Heart left ventricle (tissue), 16 donors: Measurements from ENCODE around the gene TPPP2. TPM values are rescaled to one million over a fixed set of nuclear protein-coding genes. Genes with fewer than 3 reads are reported as not detected.

Experiments used
- ATAC-seq, 4 donors: fragments of 200-7000 bp; cut with Tn5 transposase; one replicate each; pipeline ENCODE4 v1.9.1; 2020 to 2022; ENCODE audit warnings: moderate library complexity in 4 of 4, mild to moderate bottlenecking in 3 of 4, moderate number of reproducible peaks in 1 of 4
- DNase-seq, 5 donors: peaks; one replicate each; pipeline ENCODE4 v3.0.0-alpha.2; 2020
- H3K27ac ChIP-seq, 12 donors: fragments of 200-600 bp; sonication (generic) in 4 of 12; one replicate each; pipeline versions ENCODE4 v1.5.0 to v1.8.0; 2016 to 2022; ENCODE audit warnings: mild to moderate bottlenecking in 2 of 12
- H3K27me3 ChIP-seq, 9 donors: fragments of 200-600 bp; sonication (generic) in 2 of 9; one replicate each; pipeline versions ENCODE4 v1.5.1 to v1.8.0; 2016 to 2022; ENCODE audit warnings: mild to moderate bottlenecking in 3 of 9
- H3K36me3 ChIP-seq, 9 donors: fragments of 200-600 bp; sonication (generic) in 2 of 9; one replicate each; pipeline versions ENCODE4 v1.5.0 to v1.8.0; 2018 to 2022; ENCODE audit warnings: mild to moderate bottlenecking in 2 of 9
- H3K4me1 ChIP-seq, 12 donors: fragments of 200-600 bp; sonication (generic) in 4 of 12; one replicate each; pipeline versions ENCODE4 v1.5.0 to v1.8.0; 2016 to 2022; ENCODE audit warnings: mild to moderate bottlenecking in 3 of 12
- H3K4me3 ChIP-seq, 12 donors: fragments of 200-600 bp; sonication (generic) in 4 of 12; one replicate each; pipeline versions ENCODE4 v1.5.0 to v1.8.0; 2017 to 2022; ENCODE audit warnings: mild to moderate bottlenecking in 9 of 12, moderate library complexity in 4 of 12
- H3K9me3 ChIP-seq, 12 donors: fragments of 200-600 bp; sonication (generic) in 4 of 12; one replicate each; pipeline versions ENCODE4 v1.5.0 to v1.8.0; 2016 to 2022; ENCODE audit warnings: mild to moderate bottlenecking in 1 of 12
- POLR2A ChIP-seq, 2 donors: fragments of 450-650 bp; IDR thresholded peaks; one replicate each; pipeline ENCODE4 v1.6.1; 2017; ENCODE audit warnings: antibody characterized with exemption in 2 of 2, mild to moderate bottlenecking in 2 of 2, moderate library complexity in 2 of 2
- WGBS, 4 donors: extraction: QIAGEN DNeasy Blood & Tissue Kit in 2 of 4; methylation state at CpG; one replicate each; pipeline versions ENCODE4 v1.1.5 to v1.1.7; 2013 to 2018; 5-methylcytosine and 5-hydroxymethylcytosine counted together
- intact Hi-C, 10 donors: fragments of 100-400 bp; cut with DNase I; formaldehyde crosslinking; loops; one replicate each; pipeline versions ENCODE4 v1.11.1 to v1.14.2; 2022
- polyA plus RNA-seq, 2 donors: library from polyadenylated mRNA; stranded (reverse); fragments of 200-250 nt; gene quantifications; one replicate each; pipeline ENCODE4 v1.2.3, GENCODE V29; 2013
- total RNA-seq, 9 donors: library from RNA; depleted of rRNA in 2 of 9; stranded (reverse); fragments of >200 nt in 2 of 9; fragmentation: NEBNext Ultra II Directional in 3 of 9; extraction: Animal tissue kit (Norgen Biotek cat#: 25700) in 3 of 9; gene quantifications; one replicate each; pipeline versions ENCODE4 v1.1.0 to v1.2.4, GENCODE V29; 2016 to 2023
- TF ChIP-seq, protein P1 (sequence below), 12 donors: fragments of 200-600 bp; sonication (generic) in 4 of 12; IDR thresholded peaks; one replicate each; pipeline versions ENCODE4 v1.5.0 to v1.8.0; 2018 to 2022; ENCODE audit warnings: antibody characterized with exemption in 12 of 12, mild to moderate bottlenecking in 5 of 12
- donor health status: ischemic (EF 13 %, LVEDD 7.1; RV severe dilation, severe dysfunction).
- donor health status: healthy with polysubstance abuse.
- donor health status: DM: no; HTN: yes; CAD: no.
- donor health status: DM: no; HTN: no; CAD: no.
- donor health status: ischemic (EF 25% LVEDD 6.9; RV normal size, moderate dysfunction).
- donor health status: ischemic (EF 25% LVEDD 5.7; RV mildly dilated, moderate dysfunction).
- donor health status: healthy.
- donor health status: DM: yes; HTN: yes; CAD: no.
- donor health status: ischemic (EF 35%, LVEDD 5.7; RV mildly dilated, moderate dysfunction).
- donor health status: nonischemic (EF 11% LVEDD 7.7; RV severe dilation, severe dysfunction).
- donor health status: DM: yes; HTN: yes; CAD: no.
- donor health status: PGD.
- donor health status: ischemic (EF 29% LVEDD 5.4; RV normal size, mild dysfunction).
- donor health status: nonischemic (EF 23%, LVEDD 6.1; RV moderate dilation, normal function).

The TPPP2 gene
- total and polyA plus RNA-seq, 11 donors: 0.54 to 2.8 (median 0.96) TPM; not detected in 2

DNA sequence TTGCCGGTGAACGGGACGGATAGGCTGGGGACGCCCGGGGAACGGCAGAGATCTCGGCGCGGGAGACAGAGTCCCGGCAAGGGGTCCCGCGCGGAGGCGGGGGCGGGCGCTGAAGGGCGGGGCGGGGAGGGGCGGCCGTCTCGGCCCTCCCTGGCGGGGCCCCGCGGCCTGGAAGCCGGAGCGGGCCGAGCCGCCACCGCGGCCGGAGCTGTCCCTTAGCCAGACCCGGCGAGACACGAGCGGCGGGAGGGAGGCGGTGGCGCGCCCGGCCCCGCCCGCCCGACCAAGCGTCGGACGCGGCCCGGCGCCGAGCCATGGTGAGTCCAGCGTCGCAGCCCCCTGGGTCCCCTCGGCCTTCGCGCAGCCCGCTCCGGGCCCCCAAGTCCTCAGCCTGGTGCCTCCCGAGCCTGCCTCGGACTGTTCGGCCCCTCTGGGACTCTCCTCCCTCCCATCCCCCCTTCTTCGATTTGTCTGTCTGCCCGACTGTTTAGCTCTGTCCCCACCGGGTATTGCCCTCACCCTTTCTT lies 40.1 kb downstream of the TPPP2 start, which contains the start of gene ARHGEF40:
Gene ARHGEF40 (plus strand): TSS at position 222 of the 527 bp plus-strand sequence. CDS start 93 bp downstream, at position 315.
- peak within 1 kb of the TSS; percentile 68 to 99 (median 82) for H3K4me3 ChIP-seq
- peak in 3 of 4 donors; percentile 32 to 73 (median 69) for ATAC-seq
- H3K4me1 ChIP-seq: peaks cover 0 to 40% (median 28%) of the 10 kb centered on the region in 12 donors
- DNase-seq: peak; percentile 77 to 89 (median 81)
- intact Hi-C loops: loop anchor here in 4 of 10 donors (1.0 to 2.0 kb wide), 4 partner anchors 23 to 35 kb away; no protein-coding TSS in a partner anchor
- peak within 1 kb of the TSS; percentile 86 to 99 (median 92) for H3K27ac ChIP-seq
- peaks cover 0 to 6% (median 0%) of the 10 kb centered on the region in 9 donors for H3K27me3 ChIP-seq
- WGBS, 4 donors: 0 to 1% (median 0%) methylated on average over 10 to 63 of the region's 63 CpGs
- H3K9me3 ChIP-seq: no peaks in the 10 kb centered on the region
- peaks cover 0 to 26% (median 19%) of the 10 kb centered on the region in 9 donors for H3K36me3 ChIP-seq
- TF ChIP-seq POLR2A (IDR thresholded peaks at IDR 0.05): peak in 1 of 2 donors; percentile 61
- TF ChIP-seq, protein P1, sequence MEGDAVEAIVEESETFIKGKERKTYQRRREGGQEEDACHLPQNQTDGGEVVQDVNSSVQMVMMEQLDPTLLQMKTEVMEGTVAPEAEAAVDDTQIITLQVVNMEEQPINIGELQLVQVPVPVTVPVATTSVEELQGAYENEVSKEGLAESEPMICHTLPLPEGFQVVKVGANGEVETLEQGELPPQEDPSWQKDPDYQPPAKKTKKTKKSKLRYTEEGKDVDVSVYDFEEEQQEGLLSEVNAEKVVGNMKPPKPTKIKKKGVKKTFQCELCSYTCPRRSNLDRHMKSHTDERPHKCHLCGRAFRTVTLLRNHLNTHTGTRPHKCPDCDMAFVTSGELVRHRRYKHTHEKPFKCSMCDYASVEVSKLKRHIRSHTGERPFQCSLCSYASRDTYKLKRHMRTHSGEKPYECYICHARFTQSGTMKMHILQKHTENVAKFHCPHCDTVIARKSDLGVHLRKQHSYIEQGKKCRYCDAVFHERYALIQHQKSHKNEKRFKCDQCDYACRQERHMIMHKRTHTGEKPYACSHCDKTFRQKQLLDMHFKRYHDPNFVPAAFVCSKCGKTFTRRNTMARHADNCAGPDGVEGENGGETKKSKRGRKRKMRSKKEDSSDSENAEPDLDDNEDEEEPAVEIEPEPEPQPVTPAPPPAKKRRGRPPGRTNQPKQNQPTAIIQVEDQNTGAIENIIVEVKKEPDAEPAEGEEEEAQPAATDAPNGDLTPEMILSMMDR (IDR thresholded peaks at IDR 0.05): no peak

DNA sequence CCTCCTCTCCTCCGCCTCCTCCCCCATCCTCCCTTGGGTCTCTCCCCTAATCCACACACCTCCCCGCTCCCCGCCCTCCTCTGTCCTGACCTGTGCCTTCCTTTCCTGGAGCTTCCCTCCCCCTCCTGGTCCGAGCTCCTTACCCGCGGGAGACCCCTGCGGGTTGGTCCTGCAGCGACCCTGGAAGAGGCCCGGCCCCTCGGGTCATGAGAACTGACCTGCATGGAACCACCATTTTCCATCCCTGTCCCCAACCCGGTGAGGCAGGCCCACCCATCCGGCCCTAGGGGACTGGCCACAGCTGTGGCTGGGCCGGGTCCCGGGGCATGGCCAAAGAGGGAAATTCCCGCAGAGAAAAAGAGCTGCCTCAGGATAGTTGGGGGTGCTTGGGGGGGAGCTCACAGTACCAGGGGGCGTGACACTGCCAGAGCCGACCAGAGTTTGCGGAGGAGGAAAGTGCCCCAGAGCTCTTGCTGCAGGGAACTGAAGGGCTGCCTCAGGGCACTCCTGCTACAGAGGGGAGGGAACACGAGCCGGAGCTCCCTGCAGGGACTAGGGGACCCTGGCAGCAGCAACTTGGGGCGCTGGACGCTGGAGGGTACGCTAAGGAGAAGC lies 40.7 kb downstream of the TPPP2 start:
- Histone ChIP-seq H3K9me3 (no peaks in the 10 kb centered on the region), H3K27ac (peak overlapping the region; percentile 86 to 99 (median 92)), H3K4me1 (peaks cover 0 to 40% (median 28%) of the 10 kb centered on the region in 12 donors), H3K36me3 (peaks cover 0 to 32% (median 24%) of the 10 kb centered on the region in 9 donors), H3K27me3 (peaks cover 0 to 6% (median 0%) of the 10 kb centered on the region in 9 donors), H3K4me3 (peak overlapping the region; percentile 68 to 99 (median 82))
- TF ChIP-seq POLR2A (IDR thresholded peaks at IDR 0.05): no peak
- TF ChIP-seq, protein P1 (IDR thresholded peaks at IDR 0.05): peak in 1 of 12 donors; percentile 12
- intact Hi-C loops: loop anchor here in 4 of 10 donors (1.0 to 2.0 kb wide), 5 partner anchors 20 to 34 kb away; no protein-coding TSS in a partner anchor
- peak; percentile 61 to 82 (median 70) for DNase-seq
- 0 to 1% (median 1%) methylated on average over 20 to 23 of the region's 23 CpGs for WGBS, 4 donors
- ATAC-seq: peak; percentile 16 to 50 (median 24)

DNA sequence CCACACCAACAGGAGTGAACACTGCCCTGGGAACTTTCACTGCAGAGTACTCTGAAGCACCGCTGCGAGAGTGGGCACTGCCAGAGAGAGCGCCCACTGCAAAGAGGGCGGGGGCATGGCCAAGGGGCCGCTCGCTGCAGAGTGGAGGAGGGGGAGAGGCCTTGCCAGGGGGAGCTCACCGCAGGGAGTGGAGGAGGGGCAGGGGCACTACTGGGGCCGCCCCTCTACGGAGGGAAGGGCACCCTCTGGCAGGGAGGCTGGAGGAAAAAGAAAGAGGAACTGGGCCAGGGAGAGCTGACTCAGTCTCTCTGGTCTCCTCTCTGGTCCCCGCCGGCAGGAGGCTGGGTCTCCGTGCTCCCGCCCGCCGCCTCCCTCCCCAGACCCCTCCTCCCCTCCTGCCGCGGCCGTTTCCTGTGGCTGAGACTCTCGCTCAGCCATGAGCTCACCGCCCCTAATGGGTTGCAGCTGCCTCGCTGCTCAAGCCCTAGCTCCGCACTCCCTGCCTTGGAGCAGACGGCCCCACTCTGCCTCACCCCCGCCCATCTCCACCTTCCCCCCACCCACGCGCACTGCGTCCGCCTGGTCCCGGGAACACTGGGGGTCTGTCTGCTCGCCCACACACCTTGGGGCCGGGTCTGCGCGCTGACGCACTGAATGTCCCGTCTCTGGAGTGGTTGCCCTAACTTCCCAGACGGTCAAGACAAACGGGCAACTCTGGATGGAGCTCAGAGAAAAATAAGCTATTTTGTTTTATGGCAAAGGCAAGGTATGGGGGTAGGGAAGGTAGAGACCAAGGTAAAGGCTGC lies 41.4 kb downstream of the TPPP2 start:
- H3K27ac ChIP-seq: peak overlapping the region; percentile 86 to 99 (median 92)
- peaks cover 0 to 6% (median 0%) of the 10 kb centered on the region in 9 donors for H3K27me3 ChIP-seq
- peak; percentile 90 to 95 (median 92) for DNase-seq
- intact Hi-C loops: loop anchor here in 3 of 10 donors (1.0 to 2.0 kb wide), 4 partner anchors 19 to 33 kb away; no protein-coding TSS in a partner anchor
- H3K36me3 ChIP-seq: peaks cover 0 to 39% (median 32%) of the 10 kb centered on the region in 9 donors
- H3K9me3 ChIP-seq: no peaks in the 10 kb centered on the region
- ATAC-seq: peak; percentile 69 to 81 (median 74)
- TF ChIP-seq, protein P1 (IDR thresholded peaks at IDR 0.05): peak in 1 of 12 donors; percentile 20
- TF ChIP-seq POLR2A (IDR thresholded peaks at IDR 0.05): peak in 1 of 2 donors; percentile 39
- WGBS, 4 donors: 2 to 8% (median 3%) methylated on average over 30 to 37 of the region's 37 CpGs
- H3K4me1 ChIP-seq: peaks cover 0 to 40% (median 28%) of the 10 kb centered on the region in 12 donors
- peak overlapping the region; percentile 68 to 99 (median 82) for H3K4me3 ChIP-seq
